Smooth muscle cell (in vitro differentiated cells): Measurements from ENCODE around the gene SOBP. TPM values are rescaled to one million over a fixed set of nuclear protein-coding genes. Genes with fewer than 3 reads are reported as not detected.
"Not testable (repeated sequence)": the region's sequence is repeated elsewhere in the genome, so short reads cannot be mapped to it uniquely, and the experiment has no call there.

Experiments
- DNase-seq: peaks from one replicate; lab custom pipeline; 2025; ENCODE audit not compliant: unreplicated experiment; lab: John Stamatoyannopoulos, UW
- H2AFZ ChIP-seq: fragments of 200-600 bp; sonication (generic); 2 replicates; pipeline ENCODE4 v1.6.0; 2016; ENCODE audit warnings: antibody characterized with exemption, low read depth, mild to moderate bottlenecking
- H3F3A ChIP-seq: fragments of 200-600 bp; sonication (generic); 2 replicates; pipeline ENCODE4 v1.6.0; 2017; ENCODE audit warnings: antibody characterized with exemption, low read depth
- H3K27ac ChIP-seq: fragments of 200-600 bp; sonication (generic); 2 replicates; pipeline ENCODE4 v1.5.1; 2016; ENCODE audit warnings: low read depth, mild to moderate bottlenecking
- H3K27me3 ChIP-seq: fragments of 200-600 bp; sonication (generic); 2 replicates; pipeline ENCODE4 v1.6.1; 2016; ENCODE audit warnings: low read depth, mild to moderate bottlenecking
- H3K36me3 ChIP-seq: fragments of 200-600 bp; sonication (generic); 2 replicates; pipeline ENCODE4 v1.5.1; 2016; ENCODE audit warnings: low read depth
- H3K4me1 ChIP-seq: fragments of 200-600 bp; sonication (generic); 2 replicates; pipeline ENCODE4 v1.5.1; 2016; ENCODE audit warnings: low read depth
- H3K4me2 ChIP-seq: fragments of 200-600 bp; sonication (generic); 2 replicates; pipeline ENCODE4 v1.6.0; 2016; ENCODE audit warnings: mild to moderate bottlenecking
- H3K4me3 ChIP-seq: fragments of 200-600 bp; sonication (generic); 2 replicates; pipeline ENCODE4 v1.5.1; 2016; ENCODE audit warnings: mild to moderate bottlenecking
- H3K79me2 ChIP-seq: fragments of 200-600 bp; sonication (generic); 2 replicates; pipeline ENCODE4 v1.6.0; 2016; ENCODE audit warnings: low read depth, mild to moderate bottlenecking
- H3K9ac ChIP-seq: fragments of 200-600 bp; sonication (generic); 2 replicates; pipeline ENCODE4 v1.6.0; 2016; ENCODE audit warnings: low read depth
- H3K9me3 ChIP-seq: fragments of 200-600 bp; sonication (generic); replicated peaks from 2 replicates; pipeline ENCODE4 v1.5.1; 2016; ENCODE audit warnings: low read depth
- H4K20me1 ChIP-seq: fragments of 200-600 bp; sonication (generic); 2 replicates; pipeline ENCODE4 v1.6.0; 2016; ENCODE audit warnings: low read depth
- WGBS: methylation state at CpG from one replicate; pipeline ENCODE4 v1.1.7; 2016; ENCODE audit warnings: low lambda C conversion rate; 5-methylcytosine and 5-hydroxymethylcytosine counted together
- polyA plus RNA-seq: library from polyadenylated mRNA; unstranded; fragments of >200 nt; fragmentation: Nextera tagmentation; extraction: Ambion mirVana; gene quantifications from 2 replicates; pipeline ENCODE4 v1.2.1, GENCODE V29; 2016
- total RNA-seq: library from RNA; depleted of rRNA; stranded (reverse); fragments of >200 nt; gene quantifications from 2 replicates; pipeline ENCODE4 v1.2.3, GENCODE V29; 2014
- TF ChIP-seq, protein P1 (sequence below): fragments of 200-600 bp; sonication (generic); IDR thresholded peaks from 2 replicates; pipeline ENCODE4 v1.5.1; 2017; ENCODE audit warnings: borderline replicate concordance, mild to moderate bottlenecking, antibody characterized with exemption; ENCODE audit not compliant: insufficient read depth, poor library complexity, severe bottlenecking

SOBP gene
- total and polyA plus RNA-seq, 2 experiments from 2014 or later = 0.67 to 4.0 TPM

DNA sequence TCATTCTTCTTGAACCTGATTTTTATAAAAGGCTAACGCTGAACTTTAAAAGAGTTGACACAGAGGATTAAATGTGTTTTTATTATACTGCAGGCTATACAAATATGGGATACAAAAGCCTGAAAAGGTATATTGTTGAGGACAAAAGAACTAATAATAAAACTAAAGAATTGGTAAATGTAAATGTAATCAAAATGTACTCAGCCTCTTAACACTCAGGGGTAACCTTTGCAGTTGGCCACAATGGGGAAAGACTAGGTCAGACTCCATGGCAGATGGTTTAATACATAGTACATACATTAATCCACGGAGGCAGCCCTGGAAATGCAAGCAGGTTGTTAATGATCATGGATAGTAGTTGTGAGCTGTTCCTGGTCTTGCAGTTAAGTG lies 57.5 kb downstream of the SOBP start:
- Histone ChIP-seq H3K27ac (no peak overlapping the region), H3K9ac (no peak overlapping the region), H3K4me2 (no peak overlapping the region), H3K27me3 (no peaks in the 10 kb centered on the region), H3K79me2 (no peaks in the 10 kb centered on the region), H3K9me3 (no peaks in the 10 kb centered on the region), H4K20me1 (no peaks in the 10 kb centered on the region), H2AFZ (no peak overlapping the region), H3K4me1 (no peaks in the 10 kb centered on the region), H3K4me3 (no peak overlapping the region), H3F3A (no peaks in the 10 kb centered on the region), H3K36me3 (no peaks in the 10 kb centered on the region)
- TF ChIP-seq, protein P1, sequence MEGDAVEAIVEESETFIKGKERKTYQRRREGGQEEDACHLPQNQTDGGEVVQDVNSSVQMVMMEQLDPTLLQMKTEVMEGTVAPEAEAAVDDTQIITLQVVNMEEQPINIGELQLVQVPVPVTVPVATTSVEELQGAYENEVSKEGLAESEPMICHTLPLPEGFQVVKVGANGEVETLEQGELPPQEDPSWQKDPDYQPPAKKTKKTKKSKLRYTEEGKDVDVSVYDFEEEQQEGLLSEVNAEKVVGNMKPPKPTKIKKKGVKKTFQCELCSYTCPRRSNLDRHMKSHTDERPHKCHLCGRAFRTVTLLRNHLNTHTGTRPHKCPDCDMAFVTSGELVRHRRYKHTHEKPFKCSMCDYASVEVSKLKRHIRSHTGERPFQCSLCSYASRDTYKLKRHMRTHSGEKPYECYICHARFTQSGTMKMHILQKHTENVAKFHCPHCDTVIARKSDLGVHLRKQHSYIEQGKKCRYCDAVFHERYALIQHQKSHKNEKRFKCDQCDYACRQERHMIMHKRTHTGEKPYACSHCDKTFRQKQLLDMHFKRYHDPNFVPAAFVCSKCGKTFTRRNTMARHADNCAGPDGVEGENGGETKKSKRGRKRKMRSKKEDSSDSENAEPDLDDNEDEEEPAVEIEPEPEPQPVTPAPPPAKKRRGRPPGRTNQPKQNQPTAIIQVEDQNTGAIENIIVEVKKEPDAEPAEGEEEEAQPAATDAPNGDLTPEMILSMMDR = no peak
- WGBS = 91% methylated on average over 2 of the region's 2 CpGs
- DNase-seq = no peak

DNA sequence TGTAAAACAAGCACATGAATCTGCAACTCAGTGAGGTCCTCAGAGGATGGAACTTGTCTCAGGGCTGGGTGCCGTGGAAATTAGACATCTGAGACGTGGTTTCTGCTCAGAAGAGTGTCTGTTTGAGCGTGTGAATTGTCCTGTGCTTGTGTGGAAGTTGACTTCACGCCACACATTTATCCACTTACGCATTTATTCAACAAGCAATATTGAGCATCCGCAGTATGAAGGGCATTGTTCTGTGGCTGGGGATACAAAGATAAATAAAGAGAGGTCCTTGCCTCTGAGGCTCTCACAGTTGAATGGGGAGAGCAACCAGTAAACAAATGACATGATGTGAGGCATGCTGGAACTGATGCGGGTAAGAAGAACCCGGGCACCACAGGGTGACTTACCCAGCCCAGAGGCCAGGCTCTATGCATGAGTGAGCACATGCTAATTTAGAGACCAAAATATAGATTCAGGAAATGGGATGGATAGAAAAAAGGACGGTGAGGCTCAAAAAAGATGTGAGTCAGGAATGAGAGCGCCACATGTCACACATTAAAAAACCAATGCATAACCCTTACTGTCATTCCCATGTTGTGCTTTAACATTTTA lies 60.4 kb downstream of the SOBP start:
- no peaks in the 10 kb centered on the region for H3F3A ChIP-seq
- WGBS = 93% methylated on average over 10 of the region's 10 CpGs

DNA sequence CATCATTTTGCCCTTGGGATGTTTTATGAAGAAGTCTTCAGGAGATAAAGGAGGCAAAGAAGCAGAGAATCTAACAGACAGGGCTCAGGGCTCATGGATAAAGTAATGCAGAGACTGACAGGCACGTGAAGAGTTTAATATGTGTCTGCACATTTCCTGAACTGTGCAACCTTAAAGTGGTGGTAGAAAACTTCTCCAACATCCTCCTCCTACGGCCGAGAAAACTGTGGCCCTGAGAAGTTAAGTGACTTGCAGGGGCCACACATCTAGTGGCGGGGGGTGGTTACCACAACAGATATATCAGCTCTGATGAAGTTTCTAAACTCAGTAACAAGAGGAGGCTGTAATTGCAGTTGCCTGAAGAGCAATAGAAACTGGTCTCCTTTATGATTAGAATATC lies 61.0 kb downstream of the SOBP start:
- WGBS = 83% methylated on average over 4 of the region's 4 CpGs
- no peak for DNase-seq
- H3K9ac ChIP-seq = no peak overlapping the region

More for the DNA sequence above, 60.4 kb downstream of the SOBP start:
- H3K4me1 ChIP-seq = peaks cover 4% of the 10 kb centered on the region
- no peak overlapping the region for H3K4me2 ChIP-seq
- H3K4me3 ChIP-seq = no peak overlapping the region
- no peak overlapping the region for H3K27ac ChIP-seq
- TF ChIP-seq, protein P1 = no peak
- H3K36me3 ChIP-seq = no peaks in the 10 kb centered on the region
- no peaks in the 10 kb centered on the region for H3K27me3 ChIP-seq
- no peak overlapping the region for H3K9ac ChIP-seq
- no peaks in the 10 kb centered on the region for H3K9me3 ChIP-seq
- H4K20me1 ChIP-seq = no peaks in the 10 kb centered on the region
- DNase-seq = no peak
- no peak overlapping the region for H2AFZ ChIP-seq
- no peaks in the 10 kb centered on the region for H3K79me2 ChIP-seq

DNA sequence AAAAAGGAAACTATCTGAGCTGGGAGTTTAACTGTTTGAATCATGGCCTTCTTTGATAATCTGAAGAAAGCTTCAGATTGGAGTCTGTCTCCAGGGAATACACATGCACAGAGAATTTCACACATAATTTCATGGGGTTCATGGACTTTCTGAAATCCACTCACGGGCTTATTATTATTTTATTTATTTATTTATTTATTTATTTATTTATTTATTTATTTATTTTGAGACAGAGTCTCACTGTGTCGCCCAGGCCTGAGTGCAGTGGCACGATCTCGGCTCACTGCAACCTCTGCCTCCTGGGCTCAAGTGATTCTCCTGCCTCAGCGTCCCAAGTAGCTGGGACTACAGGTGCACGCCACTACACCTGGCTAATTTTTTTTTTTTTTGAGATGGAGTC lies 63.2 kb downstream of the SOBP start:
- H3K27me3 ChIP-seq, DNase-seq, H3F3A ChIP-seq, H3K9me3 ChIP-seq, H3K79me2 ChIP-seq, H3K4me3 ChIP-seq, H4K20me1 ChIP-seq, H3K9ac ChIP-seq, H3K27ac ChIP-seq, H3K36me3 ChIP-seq, H2AFZ ChIP-seq, H3K4me2 ChIP-seq: not testable (repeated sequence)
- 95% methylated on average over 6 of the region's 6 CpGs for WGBS
- peaks cover 10% of the 10 kb centered on the region for H3K4me1 ChIP-seq

More for the DNA sequence above, 61.0 kb downstream of the SOBP start:
- Histone ChIP-seq H3K4me1 (peaks cover 10% of the 10 kb centered on the region), H3K27me3 (no peaks in the 10 kb centered on the region), H3K79me2 (no peaks in the 10 kb centered on the region), H2AFZ (no peak overlapping the region), H3K9me3 (no peaks in the 10 kb centered on the region), H3K27ac (no peak overlapping the region), H3K4me2 (no peak overlapping the region), H3K4me3 (no peak overlapping the region), H4K20me1 (no peaks in the 10 kb centered on the region), H3F3A (no peaks in the 10 kb centered on the region), H3K36me3 (no peaks in the 10 kb centered on the region)
- TF ChIP-seq, protein P1 = no peak
